Measurements from ENCODE around the gene GRAMD1B. TPM values are rescaled to one million over a fixed set of nuclear protein-coding genes. Genes with fewer than 3 reads are reported as not detected.

Gene GRAMD1B
- total RNA-seq, 2 experiments from 2014 or later = 16.1 to 21.8 TPM

- no peaks in the 10 kb centered on the region for H3K4me1 Mint-ChIP-seq (ENCODE audit: low read depth)
- intact Hi-C loops (cut with DNase I, micrococcal nuclease) = no loop called here
- no peak for DNase-seq
- H3K27me3 Mint-ChIP-seq = no peaks in the 10 kb centered on the region
- no peak for ATAC-seq (ENCODE audit: poor library complexity)
- no peak overlapping the region for H3K27ac Mint-ChIP-seq
- ChIA-PET POLR2A (no interaction called here), CTCF (interaction anchor here (1.6 kb wide), 1 partner anchor 75 kb away, joined by 5 read pairs; no protein-coding TSS in a partner anchor)
- H3K36me3 Mint-ChIP-seq (ENCODE audit: low read depth) = no peaks in the 10 kb centered on the region
- H3K4me3 ChIP-seq (ENCODE audit: low read length) = no peak overlapping the region
- no peak overlapping the region for H3K4me3 Mint-ChIP-seq
- peaks cover 11% of the 10 kb centered on the region for H3K4me1 ChIP-seq (ENCODE audit: insufficient read depth, low read length)
- TF ChIP-seq, protein P1, sequence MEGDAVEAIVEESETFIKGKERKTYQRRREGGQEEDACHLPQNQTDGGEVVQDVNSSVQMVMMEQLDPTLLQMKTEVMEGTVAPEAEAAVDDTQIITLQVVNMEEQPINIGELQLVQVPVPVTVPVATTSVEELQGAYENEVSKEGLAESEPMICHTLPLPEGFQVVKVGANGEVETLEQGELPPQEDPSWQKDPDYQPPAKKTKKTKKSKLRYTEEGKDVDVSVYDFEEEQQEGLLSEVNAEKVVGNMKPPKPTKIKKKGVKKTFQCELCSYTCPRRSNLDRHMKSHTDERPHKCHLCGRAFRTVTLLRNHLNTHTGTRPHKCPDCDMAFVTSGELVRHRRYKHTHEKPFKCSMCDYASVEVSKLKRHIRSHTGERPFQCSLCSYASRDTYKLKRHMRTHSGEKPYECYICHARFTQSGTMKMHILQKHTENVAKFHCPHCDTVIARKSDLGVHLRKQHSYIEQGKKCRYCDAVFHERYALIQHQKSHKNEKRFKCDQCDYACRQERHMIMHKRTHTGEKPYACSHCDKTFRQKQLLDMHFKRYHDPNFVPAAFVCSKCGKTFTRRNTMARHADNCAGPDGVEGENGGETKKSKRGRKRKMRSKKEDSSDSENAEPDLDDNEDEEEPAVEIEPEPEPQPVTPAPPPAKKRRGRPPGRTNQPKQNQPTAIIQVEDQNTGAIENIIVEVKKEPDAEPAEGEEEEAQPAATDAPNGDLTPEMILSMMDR (IDR thresholded peaks at IDR 0.05) = no peak
- no peaks in the 10 kb centered on the region for H3K9me3 Mint-ChIP-seq
- H3K9me3 ChIP-seq (ENCODE audit: control insufficient read depth in 1 of 2, insufficient read depth in 1 of 2, low read length in 2 of 2) = no peaks in the 10 kb centered on the region
- peaks cover 7% of the 10 kb centered on the region for H3K36me3 ChIP-seq (ENCODE audit: insufficient read depth, low read length)
- no peak overlapping the region for H3K27ac ChIP-seq (ENCODE audit: low read depth in 1 of 2, low read length in 2 of 2)
- H3K27me3 ChIP-seq (ENCODE audit: control insufficient read depth in 1 of 2, insufficient read depth in 2 of 2, low read length in 2 of 2) = no peaks in the 10 kb centered on the region
These were observed 52.1 kb downstream of the GRAMD1B start for GRCh38 chr11:123482218-123482617.

GRCh38 chr11:123483058-123483457, 53.0 kb downstream of the GRAMD1B start:
- H3K36me3 ChIP-seq (ENCODE audit: insufficient read depth, low read length) = peaks cover 8% of the 10 kb centered on the region
- no peak overlapping the region for H3K4me3 Mint-ChIP-seq
- no peak overlapping the region for H3K27ac ChIP-seq (ENCODE audit: low read depth in 1 of 2, low read length in 2 of 2)
- H3K27me3 Mint-ChIP-seq = no peaks in the 10 kb centered on the region
- TF ChIP-seq, protein P1 (IDR thresholded peaks at IDR 0.05) = no peak
- H3K4me1 ChIP-seq (ENCODE audit: insufficient read depth, low read length) = peaks cover 9% of the 10 kb centered on the region
- no peaks in the 10 kb centered on the region for H3K36me3 Mint-ChIP-seq (ENCODE audit: low read depth)
- H3K27me3 ChIP-seq (ENCODE audit: control insufficient read depth in 1 of 2, insufficient read depth in 2 of 2, low read length in 2 of 2) = no peaks in the 10 kb centered on the region
- H3K27ac Mint-ChIP-seq = no peak overlapping the region
- intact Hi-C loops (cut with DNase I, micrococcal nuclease) = no loop called here
- POLR2A ChIA-PET = no interaction called here
- DNase-seq (no peak), ATAC-seq (ENCODE audit: poor library complexity) (no peak)
- H3K9me3 Mint-ChIP-seq = no peaks in the 10 kb centered on the region
- CTCF ChIA-PET = interaction anchor here (1.6 kb wide), 1 partner anchor 76 kb away, joined by 5 read pairs; no protein-coding TSS in a partner anchor
- H3K4me3 ChIP-seq (ENCODE audit: low read length) = no peak overlapping the region
- no peaks in the 10 kb centered on the region for H3K4me1 Mint-ChIP-seq (ENCODE audit: low read depth)
- no peaks in the 10 kb centered on the region for H3K9me3 ChIP-seq (ENCODE audit: control insufficient read depth in 1 of 2, insufficient read depth in 1 of 2, low read length in 2 of 2)

DNA sequence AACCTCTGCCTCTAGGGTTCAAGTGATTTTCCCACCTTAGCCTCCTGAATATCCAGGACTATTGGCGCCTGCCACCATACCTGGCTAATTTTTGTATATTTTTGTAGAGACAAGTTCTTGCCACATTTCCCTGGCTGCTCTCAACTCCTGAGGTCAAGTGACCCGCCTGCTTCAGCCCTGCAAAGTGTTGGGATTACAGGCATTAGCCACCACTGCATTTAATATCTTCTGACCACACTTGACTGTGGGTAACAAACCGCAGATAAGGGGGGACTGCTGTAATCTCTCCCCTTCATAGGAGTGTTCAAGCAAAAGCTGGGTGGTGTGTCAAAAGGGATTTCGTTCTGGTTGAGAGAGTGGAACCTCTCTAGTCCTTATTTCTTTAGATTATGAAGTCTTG, 53.4 kb downstream of the GRAMD1B start:
- H3K4me1 ChIP-seq (ENCODE audit: insufficient read depth, low read length) = peaks cover 5% of the 10 kb centered on the region
- intact Hi-C loops (cut with DNase I, micrococcal nuclease) = no loop called here

More for the DNA sequence above, 53.4 kb downstream of the GRAMD1B start:
- ChIA-PET POLR2A (no interaction called here), CTCF (interaction anchor here (1.6 kb wide), 1 partner anchor 76 kb away, joined by 5 read pairs; no protein-coding TSS in a partner anchor)
- Mint-ChIP-seq H3K27me3 (no peaks in the 10 kb centered on the region), H3K4me1 (ENCODE audit: low read depth) (no peaks in the 10 kb centered on the region), H3K27ac (no peak overlapping the region), H3K4me3 (no peak overlapping the region), H3K36me3 (ENCODE audit: low read depth) (no peaks in the 10 kb centered on the region), H3K9me3 (no peaks in the 10 kb centered on the region)
- ATAC-seq (ENCODE audit: poor library complexity) = no peak
- Histone ChIP-seq H3K27me3 (ENCODE audit: control insufficient read depth in 1 of 2, insufficient read depth in 2 of 2, low read length in 2 of 2) (no peaks in the 10 kb centered on the region), H3K36me3 (ENCODE audit: insufficient read depth, low read length) (peaks cover 11% of the 10 kb centered on the region), H3K27ac (ENCODE audit: low read depth in 1 of 2, low read length in 2 of 2) (no peak overlapping the region), H3K9me3 (ENCODE audit: control insufficient read depth in 1 of 2, insufficient read depth in 1 of 2, low read length in 2 of 2) (no peaks in the 10 kb centered on the region), H3K4me3 (ENCODE audit: low read length) (no peak overlapping the region)
- DNase-seq = no peak
- TF ChIP-seq, protein P1 (IDR thresholded peaks at IDR 0.05) = no peak

Measured in CD4-positive, alpha-beta T cell (primary cell).